H1 (cell line): ENCODE measurements around the gene BCL2A1. TPM values are rescaled to one million over a fixed set of nuclear protein-coding genes. Genes with fewer than 3 reads are reported as not detected.

Source experiments
- ASH2L ChIP-seq: fragments of 200-600, 300-600 bp; sonication (generic); IDR thresholded peaks from one replicate; pipeline ENCODE4 v1.7.1; 2017; ENCODE audit warnings: low read length
- BCL11A ChIP-seq, 2 experiments: IDR thresholded peaks; one replicate each; pipeline ENCODE4 v1.6.1; 2011; ENCODE audit warnings: low read depth in 2 of 2, low read length in 2 of 2, mild to moderate bottlenecking in 2 of 2
- CREB1 ChIP-seq: IDR thresholded peaks from 2 replicates; pipeline ENCODE4 v1.6.1; 2012; ENCODE audit warnings: inconsistent platforms
- CTBP2 ChIP-seq: IDR thresholded peaks from 2 replicates; pipeline ENCODE4 v1.7.0; 2011; ENCODE audit warnings: borderline replicate concordance, mild to moderate bottlenecking, moderate library complexity, mixed read lengths, low read length; ENCODE audit not compliant: insufficient read depth, insufficient read length
- E2F6 ChIP-seq: IDR thresholded peaks from 2 replicates; pipeline ENCODE4 v1.6.1; 2012; ENCODE audit warnings: inconsistent platforms
- GABPA ChIP-seq: IDR thresholded peaks from 2 replicates; pipeline ENCODE4 v1.6.1; 2011; ENCODE audit warnings: mild to moderate bottlenecking, low read length, moderate library complexity, borderline replicate concordance; ENCODE audit not compliant: insufficient read depth
- HDAC2 ChIP-seq, 2 experiments: fragments of 300-600 bp in 1 of 2; sonication (generic) in 1 of 2; IDR thresholded peaks; 2 replicates each; pipeline ENCODE4 v1.6.1; 2011 to 2012; ENCODE audit warnings: low read depth in 2 of 2, low read length in 2 of 2, mild to moderate bottlenecking in 2 of 2, moderate library complexity in 2 of 2, borderline replicate concordance in 1 of 2, inconsistent platforms in 1 of 2
- KDM1A ChIP-seq: fragments of 200-600, 300-600 bp; sonication (generic); IDR thresholded peaks from 2 replicates; pipeline ENCODE4 v1.7.1; 2016; ENCODE audit warnings: mild to moderate bottlenecking, low read length, borderline replicate concordance
- NANOG ChIP-seq: IDR thresholded peaks from 2 replicates; pipeline ENCODE4 v1.6.1; 2011; ENCODE audit warnings: low read length, low read depth, mild to moderate bottlenecking, inconsistent platforms; ENCODE audit not compliant: insufficient read depth, poor library complexity, severe bottlenecking
- PHF8 ChIP-seq: fragments of 200-600 bp; sonication (generic); conservative IDR thresholded peaks from 2 replicates; pipeline ENCODE4 v1.7.1; 2012; ENCODE audit warnings: low read depth, mild to moderate bottlenecking, inconsistent platforms, low read length, moderate library complexity
- SIN3A ChIP-seq, 2 experiments: IDR thresholded peaks in 1 of 2; conservative IDR thresholded peaks in 1 of 2; 2 replicates each; pipeline ENCODE4 v1.6.1; 2011 to 2012; ENCODE audit warnings: low read length in 2 of 2, improper control_type of control experiment in 1 of 2, low read depth in 1 of 2, mild to moderate bottlenecking in 1 of 2
- SP2 ChIP-seq: IDR thresholded peaks from 2 replicates; pipeline ENCODE4 v1.6.1; 2012; ENCODE audit warnings: mild to moderate bottlenecking, low read length, inconsistent platforms
- USF2 ChIP-seq: IDR thresholded peaks from 2 replicates; pipeline ENCODE4 v1.6.1; 2011; ENCODE audit warnings: low read length, improper control_type of control experiment
- polyA plus RNA-seq, 7 experiments: library from polyadenylated mRNA; depleted of rRNA in 3 of 7; stranded (reverse) in 5 of 7; unstranded in 2 of 7; fragments of >200 nt in 5 of 7; fragments of 200-250 nt in 2 of 7; gene quantifications; 1 replicate in 5 of 7; 2 replicates in 1 of 7; 4 replicates in 1 of 7; pipeline versions ENCODE4 v1.2.1 to v1.2.3, GENCODE V29; 2011 to 2013; ENCODE audit warnings: missing spikeins in 2 of 7, mixed read lengths in 2 of 7
- total RNA-seq: library from RNA; stranded (reverse); fragmentation: NEBNext Ultra II Directional; extraction: Animal tissue kit (Norgen Biotek cat#: 25700); gene quantifications from 2 replicates; pipeline ENCODE4 v1.2.1, GENCODE V29; 2021
- TF ChIP-seq, protein P1 (sequence below), 3 experiments: IDR thresholded peaks; 1 replicate in 2 of 3; 2 replicates in 1 of 3; pipeline versions ENCODE4 v1.5.1 to v1.6.1; 2011; ENCODE audit warnings: low read length in 3 of 3, mild to moderate bottlenecking in 3 of 3, inconsistent platforms in 2 of 3, low read depth in 1 of 3, moderate library complexity in 1 of 3; ENCODE audit not compliant: insufficient read depth in 1 of 3; ENCODE audit errors: control extremely low read depth in 1 of 3
- TF ChIP-seq, protein P2 (sequence below): IDR thresholded peaks from 2 replicates; pipeline ENCODE4 v1.6.1; 2012; ENCODE audit warnings: inconsistent platforms
- TF ChIP-seq, protein P3 (sequence below): IDR thresholded peaks from 2 replicates; pipeline ENCODE4 v1.6.1; 2012; ENCODE audit warnings: low read length, inconsistent platforms

Gene BCL2A1
- total and polyA plus RNA-seq, 2 of the 8 experiments (the other 6 are each of a cell fraction or from before 2014, with no cell fraction given) = not detected

- no peak; the same call in 1 of the 2 replicates for TF ChIP-seq E2F6
- peak; percentile 89 for TF ChIP-seq ASH2L
- TF ChIP-seq GABPA = no peak
- no peak for TF ChIP-seq USF2
- TF ChIP-seq, protein P1, sequence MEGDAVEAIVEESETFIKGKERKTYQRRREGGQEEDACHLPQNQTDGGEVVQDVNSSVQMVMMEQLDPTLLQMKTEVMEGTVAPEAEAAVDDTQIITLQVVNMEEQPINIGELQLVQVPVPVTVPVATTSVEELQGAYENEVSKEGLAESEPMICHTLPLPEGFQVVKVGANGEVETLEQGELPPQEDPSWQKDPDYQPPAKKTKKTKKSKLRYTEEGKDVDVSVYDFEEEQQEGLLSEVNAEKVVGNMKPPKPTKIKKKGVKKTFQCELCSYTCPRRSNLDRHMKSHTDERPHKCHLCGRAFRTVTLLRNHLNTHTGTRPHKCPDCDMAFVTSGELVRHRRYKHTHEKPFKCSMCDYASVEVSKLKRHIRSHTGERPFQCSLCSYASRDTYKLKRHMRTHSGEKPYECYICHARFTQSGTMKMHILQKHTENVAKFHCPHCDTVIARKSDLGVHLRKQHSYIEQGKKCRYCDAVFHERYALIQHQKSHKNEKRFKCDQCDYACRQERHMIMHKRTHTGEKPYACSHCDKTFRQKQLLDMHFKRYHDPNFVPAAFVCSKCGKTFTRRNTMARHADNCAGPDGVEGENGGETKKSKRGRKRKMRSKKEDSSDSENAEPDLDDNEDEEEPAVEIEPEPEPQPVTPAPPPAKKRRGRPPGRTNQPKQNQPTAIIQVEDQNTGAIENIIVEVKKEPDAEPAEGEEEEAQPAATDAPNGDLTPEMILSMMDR (IDR thresholded peaks at IDR 0.05; ENCODE audit: control extremely low read depth in 1 of 3, insufficient read depth in 1 of 3, low read depth in 1 of 3, low read length in 3 of 3) = 0 out of 4 replicates have a peak, but pooled peaks of 1 of the 3 experiments have one; percentile 3
- TF ChIP-seq, protein P2, sequence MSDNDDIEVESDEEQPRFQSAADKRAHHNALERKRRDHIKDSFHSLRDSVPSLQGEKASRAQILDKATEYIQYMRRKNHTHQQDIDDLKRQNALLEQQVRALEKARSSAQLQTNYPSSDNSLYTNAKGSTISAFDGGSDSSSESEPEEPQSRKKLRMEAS = peak; percentile 67
- peak; percentile 89 for TF ChIP-seq CREB1
- TF ChIP-seq CTBP2 = no peak
- TF ChIP-seq BCL11A (IDR thresholded peaks at IDR 0.05; ENCODE audit: low read depth in 2 of 2, low read length in 2 of 2) = no peak
- no peak for TF ChIP-seq SP2
- no peak for TF ChIP-seq HDAC2 (IDR thresholded peaks at IDR 0.05; ENCODE audit: borderline replicate concordance in 1 of 2, low read depth in 2 of 2, low read length in 2 of 2)
- peak; percentile 85 for TF ChIP-seq PHF8
- TF ChIP-seq, protein P3, sequence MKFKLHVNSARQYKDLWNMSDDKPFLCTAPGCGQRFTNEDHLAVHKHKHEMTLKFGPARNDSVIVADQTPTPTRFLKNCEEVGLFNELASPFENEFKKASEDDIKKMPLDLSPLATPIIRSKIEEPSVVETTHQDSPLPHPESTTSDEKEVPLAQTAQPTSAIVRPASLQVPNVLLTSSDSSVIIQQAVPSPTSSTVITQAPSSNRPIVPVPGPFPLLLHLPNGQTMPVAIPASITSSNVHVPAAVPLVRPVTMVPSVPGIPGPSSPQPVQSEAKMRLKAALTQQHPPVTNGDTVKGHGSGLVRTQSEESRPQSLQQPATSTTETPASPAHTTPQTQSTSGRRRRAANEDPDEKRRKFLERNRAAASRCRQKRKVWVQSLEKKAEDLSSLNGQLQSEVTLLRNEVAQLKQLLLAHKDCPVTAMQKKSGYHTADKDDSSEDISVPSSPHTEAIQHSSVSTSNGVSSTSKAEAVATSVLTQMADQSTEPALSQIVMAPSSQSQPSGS = no peak
- peak in 1 of 2 experiments; percentile 63; a peak in 1 of 4 replicates for TF ChIP-seq SIN3A (conservative IDR thresholded peaks at IDR 0.05 in 1 of 2, IDR thresholded peaks at IDR 0.05 in 1 of 2; ENCODE audit: low read depth in 1 of 2, low read length in 2 of 2)
- TF ChIP-seq NANOG = no peak
- no peak for TF ChIP-seq KDM1A
- TF ChIP-seq, all 59 proteins: peak for 17
These were observed 47.4 kb downstream of the BCL2A1 start (continued) for GRCh38 chr15:79923515-79924169.
